ENCODE measurements around the gene TUBG2. TPM values are rescaled to one million over a fixed set of nuclear protein-coding genes. Genes with fewer than 3 reads are reported as not detected.

TUBG2 gene
- total RNA-seq, 1 experiment from 2014 or later = 20.9 TPM

- TF ChIP-seq REST (IDR thresholded peaks at IDR 0.05; ENCODE audit: low read depth) = no peak
These were observed 20.6 kb downstream of the TUBG2 start (continued) for GRCh38 chr17:42679492-42680330.

- no peak overlapping the region; a peak in 1 of 4 replicates for H3K4me3 ChIP-seq (replicated peaks in 1 of 2; ENCODE audit: low read depth in 1 of 2, low read length in 2 of 2)
- ChIA-PET POLR2A (interaction anchor here (1.3 to 1.7 kb wide), 2 partner anchors 62 to 102 kb away, joined by 3 to 13 read pairs; partner anchors contain the start of gene PSMC3IP), CTCF (interaction anchor here (0.6 to 6.4 kb wide), 16 partner anchors 12 to 318 kb away, joined by 3 to 136 read pairs (median 4); partner anchors contain the start of genes PSMC3IP, RETREG3, RPL27 and TUBG1), RAD21 (ENCODE audit: low non-redundant PET in 1 of 2, low total read pairs in 2 of 2, uncharacterized antibody in 2 of 2, unreplicated experiment in 2 of 2) (interaction anchor here (1.0 to 3.8 kb wide), 3 partner anchors 13 to 102 kb away, joined by 3 to 25 read pairs (median 6); partner anchors contain the start of gene PSMC3IP (in 2 of the 2))
- TF ChIP-seq ZNF274 (IDR thresholded peaks at IDR 0.05; ENCODE audit: low read depth, low read length) (no peak), POLR2AphosphoS5 (IDR thresholded peaks at IDR 0.05; ENCODE audit: low read depth, low read length) (no peak), ELF1 (IDR thresholded peaks at IDR 0.05; ENCODE audit: borderline replicate concordance, low read depth) (no peak), SIN3A (IDR thresholded peaks at IDR 0.05; ENCODE audit: low read depth) (no peak), EGR1 (IDR thresholded peaks at IDR 0.05; ENCODE audit: low read depth) (no peak), CBX3 (IDR thresholded peaks at IDR 0.05; ENCODE audit: low read depth) (no peak), JUND (IDR thresholded peaks at IDR 0.05) (no peak), SP1 (IDR thresholded peaks at IDR 0.05; ENCODE audit: low read depth) (no peak)
- H2AFZ ChIP-seq (ENCODE audit: low read depth, low read length, poor library complexity, severe bottlenecking) = no peak overlapping the region
- H4K20me1 ChIP-seq (ENCODE audit: insufficient read depth) = no peaks in the 10 kb centered on the region
- H3K4me1 ChIP-seq (ENCODE audit: control insufficient read depth in 1 of 2, insufficient read depth in 2 of 2, low read length in 2 of 2) = peaks cover 36 to 63% of the 10 kb centered on the region in 2 experiments
- BruUV-seq (replicated peaks) = no TSS peak
- H3K79me2 ChIP-seq (ENCODE audit: insufficient read depth, low read length) = peaks cover 14% of the 10 kb centered on the region
- H3K9ac ChIP-seq (ENCODE audit: low read length) = peak overlapping the region; percentile 76; the same call in 1 of the 2 replicates
- intact Hi-C loops (cut with micrococcal nuclease) = no loop called here
- H3K9me3 ChIP-seq (ENCODE audit: control insufficient read depth in 1 of 2, insufficient read depth in 1 of 2, low read depth in 1 of 2, low read length in 2 of 2) = no peaks in the 10 kb centered on the region
- no peaks in the 10 kb centered on the region for H3K27me3 ChIP-seq (ENCODE audit: insufficient read depth, low read length)
- H3K27ac ChIP-seq (ENCODE audit: low read depth, low read length) = peak overlapping the region; percentile 96; the same call in 1 of the 2 replicates
- peak overlapping the region; percentile 85 for H3K4me2 ChIP-seq (ENCODE audit: low read length)
- ATAC-seq (no peak), DNase-seq (ENCODE audit: low read depth, low spot score) (no peak)
- no peaks in the 10 kb centered on the region for H3K36me3 ChIP-seq (ENCODE audit: control insufficient read depth in 1 of 2, insufficient read depth in 2 of 2, low read length in 2 of 2)
- no peaks in the 10 kb centered on the region for H3K9me2 ChIP-seq (ENCODE audit: insufficient read depth)
These were observed 21.3 kb downstream of the TUBG2 start for GRCh38 chr17:42680331-42680808.
